Sigmoid colon (tissue), 7 donors: ENCODE measurements around the gene ADAMTS12. TPM values are rescaled to one million over a fixed set of nuclear protein-coding genes. Genes with fewer than 3 reads are reported as not detected.
A peak's percentile ranks its signal among the peaks of the same experiment; 100 is the strongest.
"Not testable (repeated sequence)": the region's sequence is repeated elsewhere in the genome, so short reads cannot be mapped to it uniquely, and the experiment has no call there.

Experiments
- DNase-seq: peaks from one replicate; pipeline ENCODE4 v3.0.0-alpha.2; 2019
- H3K27ac ChIP-seq, 4 donors: fragments of 200-600 bp; sonication (generic); one replicate each; pipeline ENCODE4 v1.5.1; 2016 to 2019; ENCODE audit warnings: mild to moderate bottlenecking in 1 of 4
- H3K27me3 ChIP-seq, 3 donors: fragments of 200-600 bp; sonication (generic); one replicate each; pipeline ENCODE4 v1.5.1; 2019; ENCODE audit warnings: mild to moderate bottlenecking in 1 of 3
- H3K36me3 ChIP-seq, 4 donors: fragments of 200-600 bp; sonication (generic); one replicate each; pipeline ENCODE4 v1.5.1; 2016 to 2019
- H3K4me1 ChIP-seq, 4 donors: fragments of 200-600 bp; sonication (generic); one replicate each; pipeline ENCODE4 v1.5.1; 2017 to 2019
- H3K4me3 ChIP-seq, 4 donors: fragments of 200-600 bp; sonication (generic); one replicate each; pipeline ENCODE4 v1.5.1; 2017 to 2019; ENCODE audit warnings: mild to moderate bottlenecking in 2 of 4, moderate library complexity in 1 of 4
- H3K9me3 ChIP-seq, 4 donors: fragments of 200-600 bp in 3 of 4; sonication (generic) in 3 of 4; one replicate each; pipeline versions ENCODE4 v1.5.1 to v1.6.1; 2013 to 2019
- EP300 ChIP-seq, 4 donors: sonication (generic); formaldehyde crosslinking; IDR thresholded peaks; one replicate each; pipeline ENCODE4 v1.6.1; 2017; ENCODE audit warnings: antibody characterized with exemption in 4 of 4
- POLR2A ChIP-seq, 2 donors: fragments of 450-650 bp; IDR thresholded peaks; one replicate each; pipeline ENCODE4 v1.6.1; 2016; ENCODE audit warnings: antibody characterized with exemption in 2 of 2, mild to moderate bottlenecking in 2 of 2, moderate library complexity in 2 of 2
- POLR2AphosphoS5 ChIP-seq, 4 donors: sonication (generic); formaldehyde crosslinking; IDR thresholded peaks; one replicate each; pipeline ENCODE4 v1.6.1; 2017; ENCODE audit warnings: antibody characterized with exemption in 4 of 4
- WGBS, 2 donors: extraction: QIAGEN DNeasy Blood & Tissue Kit; methylation state at CpG; one replicate each; pipeline ENCODE4 v1.1.7; 2013; 5-methylcytosine and 5-hydroxymethylcytosine counted together
- intact Hi-C: fragments of 100-400 bp; cut with DNase I; formaldehyde crosslinking; loops from one replicate; pipeline ENCODE4 v1.15.1; 2023
- polyA plus RNA-seq, 3 donors: library from polyadenylated mRNA; stranded (reverse); fragments of 200-250 nt; gene quantifications; one replicate each; pipeline ENCODE4 v1.2.3, GENCODE V29; 2013
- total RNA-seq, 4 donors: library from RNA; depleted of rRNA; stranded (reverse); fragments of >200 nt; gene quantifications; one replicate each; pipeline ENCODE4 v1.1.0, GENCODE V29; 2016
- TF ChIP-seq, protein P1 (sequence below), 4 experiments: fragments of 450-650 bp in 3 of 4; fragments of 200-600 bp in 1 of 4; IDR thresholded peaks; one replicate each; pipeline ENCODE4 v1.5.1; 2016 to 2019; ENCODE audit warnings: antibody characterized with exemption in 4 of 4, mild to moderate bottlenecking in 3 of 4, moderate library complexity in 2 of 4
- donor health status: healthy with polysubstance abuse.
- donor health status: Bipolar disorder and iron deficiency.
- donor health status: healthy.

The ADAMTS12 gene
- total and polyA plus RNA-seq, 7 donors: 0.42 to 5.4 (median 2.7) TPM; not detected in 1

DNA sequence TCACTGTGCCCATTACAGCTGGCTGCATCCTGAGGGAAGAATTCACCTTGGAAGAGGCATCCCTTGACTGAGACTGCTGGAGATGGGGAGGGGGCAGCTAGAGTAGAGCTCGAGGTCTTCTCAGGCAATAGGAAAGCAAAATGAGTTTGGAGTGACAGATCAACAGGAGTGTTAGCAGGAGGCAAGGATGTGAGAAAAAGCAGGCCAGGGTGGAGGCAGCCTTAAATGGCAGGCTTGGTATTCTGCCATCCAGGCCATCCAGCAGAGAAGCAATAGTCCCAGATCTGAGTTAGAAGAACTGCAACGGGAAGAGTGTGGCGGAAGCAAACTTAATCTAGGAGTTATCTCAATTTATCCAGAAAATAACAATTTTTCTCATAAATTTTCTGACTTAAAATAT lies 6.1 kb downstream of the ADAMTS12 start:
- Histone ChIP-seq H3K27me3 (no peaks in the 10 kb centered on the region), H3K4me3 (no peak overlapping the region), H3K4me1 (peaks cover 0 to 33% (median 27%) of the 10 kb centered on the region in 4 donors), H3K36me3 (no peaks in the 10 kb centered on the region), H3K27ac (no peak overlapping the region), H3K9me3 (no peaks in the 10 kb centered on the region)
- no peak for DNase-seq
- TF ChIP-seq POLR2A (IDR thresholded peaks at IDR 0.05) (no peak), POLR2AphosphoS5 (IDR thresholded peaks at IDR 0.05) (peak; percentile 56 to 93 (median 76))
- intact Hi-C loops: loop anchor here (5.0 kb wide), 1 partner anchor 443 kb away; the partner anchor contains the start of gene TARS1
- WGBS, 2 donors: 65 to 80% methylated on average over 3 of the region's 3 CpGs

GRCh38 chr5:33883482-33883881 lies 8.3 kb downstream of the ADAMTS12 start:
- H3K4me3 ChIP-seq: no peak overlapping the region
- intact Hi-C loops: no loop called here
- WGBS, 2 donors: 78 to 88% methylated on average over 3 of the region's 3 CpGs
- no peaks in the 10 kb centered on the region for H3K9me3 ChIP-seq
- no peak for DNase-seq
- H3K27me3 ChIP-seq: no peaks in the 10 kb centered on the region
- H3K27ac ChIP-seq: no peak overlapping the region
- H3K36me3 ChIP-seq: no peaks in the 10 kb centered on the region
- TF ChIP-seq, protein P1, sequence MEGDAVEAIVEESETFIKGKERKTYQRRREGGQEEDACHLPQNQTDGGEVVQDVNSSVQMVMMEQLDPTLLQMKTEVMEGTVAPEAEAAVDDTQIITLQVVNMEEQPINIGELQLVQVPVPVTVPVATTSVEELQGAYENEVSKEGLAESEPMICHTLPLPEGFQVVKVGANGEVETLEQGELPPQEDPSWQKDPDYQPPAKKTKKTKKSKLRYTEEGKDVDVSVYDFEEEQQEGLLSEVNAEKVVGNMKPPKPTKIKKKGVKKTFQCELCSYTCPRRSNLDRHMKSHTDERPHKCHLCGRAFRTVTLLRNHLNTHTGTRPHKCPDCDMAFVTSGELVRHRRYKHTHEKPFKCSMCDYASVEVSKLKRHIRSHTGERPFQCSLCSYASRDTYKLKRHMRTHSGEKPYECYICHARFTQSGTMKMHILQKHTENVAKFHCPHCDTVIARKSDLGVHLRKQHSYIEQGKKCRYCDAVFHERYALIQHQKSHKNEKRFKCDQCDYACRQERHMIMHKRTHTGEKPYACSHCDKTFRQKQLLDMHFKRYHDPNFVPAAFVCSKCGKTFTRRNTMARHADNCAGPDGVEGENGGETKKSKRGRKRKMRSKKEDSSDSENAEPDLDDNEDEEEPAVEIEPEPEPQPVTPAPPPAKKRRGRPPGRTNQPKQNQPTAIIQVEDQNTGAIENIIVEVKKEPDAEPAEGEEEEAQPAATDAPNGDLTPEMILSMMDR (IDR thresholded peaks at IDR 0.05): no peak
- TF ChIP-seq POLR2AphosphoS5 (IDR thresholded peaks at IDR 0.05): no peak
- H3K4me1 ChIP-seq: peaks cover 0 to 20% (median 12%) of the 10 kb centered on the region in 4 donors

DNA sequence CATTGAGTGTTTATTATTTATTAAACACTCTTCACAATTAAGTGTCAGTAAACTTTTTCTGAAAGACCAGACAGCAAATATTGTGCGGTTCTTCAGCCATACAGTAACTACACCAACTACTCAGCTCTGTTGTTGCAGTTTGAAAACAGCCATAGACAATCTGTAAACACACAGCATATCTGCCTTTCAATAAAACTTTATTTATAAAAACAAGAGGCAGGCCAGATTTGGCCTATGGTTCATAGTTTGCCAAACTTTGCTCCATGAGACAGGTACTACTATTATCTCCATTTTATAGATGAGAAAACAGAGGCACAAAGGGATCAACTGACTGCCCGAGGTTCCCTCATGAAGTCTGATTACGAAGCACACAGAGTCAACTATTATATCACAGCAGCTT lies 11.5 kb downstream of the ADAMTS12 start:
- TF ChIP-seq EP300 (IDR thresholded peaks at IDR 0.05): no peak
- TF ChIP-seq, protein P1 (IDR thresholded peaks at IDR 0.05): no peak
- no peak for TF ChIP-seq POLR2A (IDR thresholded peaks at IDR 0.05)
- TF ChIP-seq POLR2AphosphoS5 (IDR thresholded peaks at IDR 0.05): no peak
- H3K9me3 ChIP-seq: no peaks in the 10 kb centered on the region
- intact Hi-C loops: no loop called here
- H3K4me1 ChIP-seq: peaks cover 0 to 8% (median 1%) of the 10 kb centered on the region in 4 donors
- no peak for DNase-seq
- no peak overlapping the region for H3K27ac ChIP-seq
- 85 to 94% methylated on average over 3 of the region's 3 CpGs for WGBS, 2 donors
- no peaks in the 10 kb centered on the region for H3K36me3 ChIP-seq
- H3K27me3 ChIP-seq: no peaks in the 10 kb centered on the region
- no peak overlapping the region for H3K4me3 ChIP-seq

DNA sequence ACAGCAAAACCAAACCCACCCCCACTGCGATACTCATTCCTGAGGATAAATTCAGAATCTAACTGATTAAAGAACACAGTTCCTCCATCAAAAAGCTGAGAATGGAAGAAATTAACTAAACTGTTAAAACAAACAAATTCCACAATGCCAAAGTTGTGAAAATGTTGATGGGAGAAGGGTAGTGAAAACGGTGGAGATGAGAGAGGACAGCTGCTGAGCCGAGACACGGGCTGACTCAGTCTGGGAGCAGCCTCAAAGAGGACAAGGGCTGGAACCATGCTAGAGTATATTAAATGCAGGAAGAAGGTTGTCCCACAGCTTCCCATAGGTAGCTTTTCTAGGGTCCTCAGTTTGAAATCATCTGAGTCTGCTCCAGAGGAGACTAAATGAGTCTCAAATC lies 14.3 kb downstream of the ADAMTS12 start:
- Histone ChIP-seq H3K27me3 (no peaks in the 10 kb centered on the region), H3K36me3 (no peaks in the 10 kb centered on the region), H3K27ac (peak overlapping the region in 1 of 4 donors; percentile 2), H3K4me3 (no peak overlapping the region), H3K9me3 (peaks cover 0 to 3% (median 0%) of the 10 kb centered on the region in 4 donors), H3K4me1 (peaks cover 0 to 7% (median 0%) of the 10 kb centered on the region in 4 donors)
- no peak for TF ChIP-seq EP300 (IDR thresholded peaks at IDR 0.05)
- TF ChIP-seq, protein P1 (IDR thresholded peaks at IDR 0.05): no peak
- no peak for TF ChIP-seq POLR2A (IDR thresholded peaks at IDR 0.05)
- TF ChIP-seq POLR2AphosphoS5 (IDR thresholded peaks at IDR 0.05): no peak
- 69% methylated on average over 4 of the region's 4 CpGs for WGBS, 2 donors
- no peak for DNase-seq
- intact Hi-C loops: no loop called here

DNA sequence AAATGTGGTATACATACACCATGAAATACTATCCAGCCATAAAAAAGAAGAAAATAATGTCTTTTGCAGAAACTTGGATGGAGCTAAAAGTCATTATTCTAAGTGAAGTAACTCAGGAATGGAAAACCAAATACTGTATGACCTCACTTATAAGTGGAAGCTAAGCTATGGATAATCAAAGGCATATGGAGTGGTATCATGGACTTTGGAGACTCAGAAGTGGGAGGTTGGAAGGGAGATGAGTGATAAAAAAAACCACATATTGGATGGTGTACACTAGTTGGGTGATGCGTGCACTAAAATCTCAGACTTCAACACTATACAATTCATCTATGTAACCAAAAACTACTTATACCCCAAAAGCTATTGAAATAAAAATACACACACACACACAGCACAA lies 24.5 kb downstream of the ADAMTS12 start:
- Histone ChIP-seq H3K36me3 (peaks cover 0 to 4% (median 0%) of the 10 kb centered on the region in 4 donors), H3K27me3 (no peaks in the 10 kb centered on the region), H3K4me3 (no peak overlapping the region), H3K27ac (no peak overlapping the region), H3K4me1 (no peaks in the 10 kb centered on the region), H3K9me3 (peaks cover 0 to 7% (median 3%) of the 10 kb centered on the region in 4 donors)
- no peak for TF ChIP-seq POLR2A (IDR thresholded peaks at IDR 0.05)
- whole genome bisulfite sequencing, 2 donors: 93 to 98% methylated on average over 1 of the region's 1 CpG
- intact Hi-C loops: no loop called here
- no peak for DNase-seq

DNA sequence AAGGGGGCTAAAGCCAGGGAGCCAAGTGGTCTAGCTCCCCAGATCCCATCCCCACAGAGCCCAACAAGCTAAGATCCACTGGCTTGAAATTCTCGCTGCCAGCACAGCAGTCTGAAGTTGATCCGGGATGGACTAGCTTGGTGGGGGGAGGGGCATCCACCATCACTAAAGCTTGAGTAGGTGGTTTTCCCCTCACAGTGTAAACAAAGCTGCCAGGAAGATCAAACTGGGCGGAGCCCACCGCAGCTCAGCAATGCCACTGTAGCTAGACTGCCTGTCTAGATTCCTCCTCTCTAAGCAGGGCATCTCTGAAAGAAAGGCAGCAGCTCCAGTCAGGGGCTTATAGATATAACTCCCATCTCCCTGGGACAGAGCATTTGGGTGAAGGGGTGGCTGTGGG lies 32.6 kb downstream of the ADAMTS12 start:
- DNase-seq, H3K4me3 ChIP-seq, intact Hi-C loops, H3K9me3 ChIP-seq, H3K27ac ChIP-seq, H3K27me3 ChIP-seq, H3K36me3 ChIP-seq: not testable (repeated sequence)
- peaks cover 0 to 21% (median 2%) of the 10 kb centered on the region in 4 donors for H3K4me1 ChIP-seq
- WGBS, 2 donors: 24 to 42% methylated on average over 4 of the region's 4 CpGs
